Adrenal gland (tissue), 12 donors: Measurements from ENCODE around the gene STX18. TPM values are rescaled to one million over a fixed set of nuclear protein-coding genes. Genes with fewer than 3 reads are reported as not detected.

Experiments
- DNase-seq, 7 donors: peaks; one replicate each; pipeline ENCODE4 v3.0.0-alpha.2; 2019 to 2020
- H3K27ac ChIP-seq, 5 donors: fragments of 200-600 bp; sonication (generic) in 4 of 5; 1 replicate in 3 of 5; 2 replicates in 2 of 5; pipeline versions ENCODE4 v1.5.1 to v1.8.0; 2016 to 2020; ENCODE audit warnings: mild to moderate bottlenecking in 1 of 5
- H3K27me3 ChIP-seq: fragments of 200-600 bp; 2 replicates; pipeline ENCODE4 v1.8.0; 2021
- H3K36me3 ChIP-seq, 2 donors: fragments of 200-600 bp; replicated peaks in 1 of 2; 1 replicate in 1 of 2; 2 replicates in 1 of 2; pipeline versions ENCODE4 v1.5.1 to v1.8.0; 2018 to 2022
- H3K4me1 ChIP-seq, 2 donors: fragments of 200-600 bp; replicated peaks in 1 of 2; 1 replicate in 1 of 2; 2 replicates in 1 of 2; pipeline versions ENCODE4 v1.5.1 to v1.8.0; 2018 to 2021
- H3K4me3 ChIP-seq, 4 donors: fragments of 200-600 bp; sonication (generic) in 3 of 4; one replicate each; pipeline ENCODE4 v1.5.1; 2016 to 2018
- H3K9me3 ChIP-seq, 3 donors: fragments of 200-600 bp; sonication (generic) in 1 of 3; replicated peaks in 1 of 3; 1 replicate in 2 of 3; 2 replicates in 1 of 3; pipeline versions ENCODE4 v1.5.1 to v1.8.0; 2016 to 2021
- POLR2A ChIP-seq, 2 donors: fragments of 450-650 bp; IDR thresholded peaks; one replicate each; pipeline ENCODE4 v1.6.1; 2017; ENCODE audit warnings: antibody characterized with exemption in 2 of 2, mild to moderate bottlenecking in 2 of 2, moderate library complexity in 1 of 2
- WGBS, 4 donors: extraction: QIAGEN DNeasy Blood & Tissue Kit in 2 of 4; methylation state at CpG; one replicate each; pipeline versions ENCODE4 v1.1.5 to v1.1.7; 2013 to 2017; 5-methylcytosine and 5-hydroxymethylcytosine counted together
- intact Hi-C, 2 donors: fragments of 100-400 bp; cut with DNase I; formaldehyde crosslinking; loops; one replicate each; pipeline versions ENCODE4 v1.14.1 to v1.15.0; 2022 to 2023
- polyA plus RNA-seq, 3 donors: library from polyadenylated mRNA; stranded (reverse); fragments of 200-250 nt in 2 of 3; fragments of 350-450 nt in 1 of 3; fragmentation: Illumina TruSeq in 1 of 3; extraction: RNeasy Lipid Tissue Mini Kit (QIAGEN cat#74804) in 1 of 3; gene quantifications; one replicate each; pipeline ENCODE4 v1.2.3, GENCODE V29; 2013 to 2014
- total RNA-seq, 9 donors: library from RNA; depleted of rRNA in 4 of 9; stranded (reverse); fragments of >200 nt in 4 of 9; fragments of 120-200 nt in 1 of 9; fragmentation: NEBNext Ultra II Directional in 1 of 9; extraction: Animal tissue kit (Norgen Biotek cat#: 25700) in 1 of 9; gene quantifications; one replicate each; pipeline versions ENCODE4 v1.1.0 to v1.2.4, GENCODE V29; 2013 to 2023
- TF ChIP-seq, protein P1 (sequence below), 6 experiments: fragments of 450-650 bp in 4 of 6; fragments of 200-600 bp in 2 of 6; sonication (generic) in 1 of 6; IDR thresholded peaks; 1 replicate in 5 of 6; 2 replicates in 1 of 6; pipeline versions ENCODE4 v1.5.1 to v1.8.0; 2016 to 2021; ENCODE audit warnings: antibody characterized with exemption in 6 of 6, mild to moderate bottlenecking in 2 of 6, moderate library complexity in 1 of 6
- donor health status: healthy with polysubstance abuse.
- donor health status: Bipolar disorder and iron deficiency.
- donor health status: DM: yes; HTN: yes; CAD: no.
- donor health status: DM: no; HTN: no; CAD: no.
- donor health status: DM: no; HTN: no; CAD: no.
- donor health status: DM: yes; HTN: yes; CAD: no.

Gene STX18
- total and polyA plus RNA-seq, 12 donors: 28.6 to 88.5 (median 38.1) TPM

DNA sequence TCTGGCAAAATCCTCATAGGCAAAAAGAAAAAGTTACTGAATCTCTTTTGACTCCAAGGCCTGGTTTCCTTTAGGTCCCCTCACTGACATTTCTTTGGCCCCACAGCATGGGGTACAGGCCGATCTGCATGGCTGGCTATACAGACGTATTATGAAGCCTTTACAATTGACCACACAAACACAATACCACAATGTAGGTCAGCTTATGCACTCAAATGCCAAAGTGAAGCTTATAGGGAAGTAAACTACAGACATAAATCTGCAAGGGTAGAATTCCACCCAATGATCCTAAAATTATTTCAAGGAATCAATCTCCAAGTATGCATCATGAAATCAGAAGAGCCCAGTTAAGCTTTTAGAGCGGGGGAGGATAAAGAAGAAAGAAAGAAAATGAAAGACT lies 20.7 kb downstream of the STX18 start:
- Histone ChIP-seq H3K4me3 (no peak overlapping the region), H3K4me1 (peaks cover 0 to 16% of the 10 kb centered on the region in 2 donors), H3K27ac (peak overlapping the region in 1 of 5 donors; percentile 2), H3K9me3 (no peaks in the 10 kb centered on the region), H3K27me3 (no peaks in the 10 kb centered on the region), H3K36me3 (no peaks in the 10 kb centered on the region)
- 90 to 94% (median 93%) methylated on average over 3 of the region's 3 CpGs for WGBS, 4 donors
- no peak for DNase-seq
- TF ChIP-seq, protein P1, sequence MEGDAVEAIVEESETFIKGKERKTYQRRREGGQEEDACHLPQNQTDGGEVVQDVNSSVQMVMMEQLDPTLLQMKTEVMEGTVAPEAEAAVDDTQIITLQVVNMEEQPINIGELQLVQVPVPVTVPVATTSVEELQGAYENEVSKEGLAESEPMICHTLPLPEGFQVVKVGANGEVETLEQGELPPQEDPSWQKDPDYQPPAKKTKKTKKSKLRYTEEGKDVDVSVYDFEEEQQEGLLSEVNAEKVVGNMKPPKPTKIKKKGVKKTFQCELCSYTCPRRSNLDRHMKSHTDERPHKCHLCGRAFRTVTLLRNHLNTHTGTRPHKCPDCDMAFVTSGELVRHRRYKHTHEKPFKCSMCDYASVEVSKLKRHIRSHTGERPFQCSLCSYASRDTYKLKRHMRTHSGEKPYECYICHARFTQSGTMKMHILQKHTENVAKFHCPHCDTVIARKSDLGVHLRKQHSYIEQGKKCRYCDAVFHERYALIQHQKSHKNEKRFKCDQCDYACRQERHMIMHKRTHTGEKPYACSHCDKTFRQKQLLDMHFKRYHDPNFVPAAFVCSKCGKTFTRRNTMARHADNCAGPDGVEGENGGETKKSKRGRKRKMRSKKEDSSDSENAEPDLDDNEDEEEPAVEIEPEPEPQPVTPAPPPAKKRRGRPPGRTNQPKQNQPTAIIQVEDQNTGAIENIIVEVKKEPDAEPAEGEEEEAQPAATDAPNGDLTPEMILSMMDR (IDR thresholded peaks at IDR 0.05): no peak
- no peak for TF ChIP-seq POLR2A (IDR thresholded peaks at IDR 0.05)
- intact Hi-C loops: no loop called here

GRCh38 chr4:4519297-4519894 lies 22.5 kb downstream of the STX18 start:
- WGBS, 4 donors: 47 to 53% (median 50%) methylated on average over 4 of the region's 4 CpGs
- Histone ChIP-seq H3K27me3 (no peaks in the 10 kb centered on the region), H3K4me1 (peaks cover 0 to 16% of the 10 kb centered on the region in 2 donors), H3K4me3 (peak overlapping the region in 1 of 4 donors; percentile 35), H3K9me3 (no peaks in the 10 kb centered on the region), H3K27ac (no peak overlapping the region), H3K36me3 (no peaks in the 10 kb centered on the region)
- DNase-seq: no peak
- TF ChIP-seq POLR2A (IDR thresholded peaks at IDR 0.05): no peak
- TF ChIP-seq, protein P1 (IDR thresholded peaks at IDR 0.05): peak; percentile 42 to 63 (median 58)
- intact Hi-C loops: no loop called here

DNA sequence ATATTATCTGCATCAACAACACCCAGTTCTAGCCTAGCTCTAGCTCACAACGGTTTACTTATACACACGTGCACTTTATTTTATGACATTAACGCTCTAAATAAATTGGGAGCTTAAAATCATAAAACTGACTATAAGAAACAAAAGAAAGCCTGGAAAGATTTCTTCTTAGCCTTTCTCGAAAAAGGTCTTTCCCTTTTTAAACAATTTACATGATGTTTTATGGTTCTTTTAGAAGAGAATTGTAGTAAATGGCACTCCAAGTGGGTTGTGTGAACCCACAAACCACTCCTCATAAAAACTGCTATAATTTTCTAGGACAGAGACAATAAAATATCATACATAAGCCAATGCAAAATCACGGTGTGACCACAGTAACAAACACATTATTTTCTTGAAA lies 23.1 kb downstream of the STX18 start:
- TF ChIP-seq, protein P1 (IDR thresholded peaks at IDR 0.05): no peak
- no peak for TF ChIP-seq POLR2A (IDR thresholded peaks at IDR 0.05)
- Histone ChIP-seq H3K4me3 (no peak overlapping the region), H3K27me3 (no peaks in the 10 kb centered on the region), H3K27ac (no peak overlapping the region), H3K9me3 (no peaks in the 10 kb centered on the region), H3K4me1 (peaks cover 0 to 16% of the 10 kb centered on the region in 2 donors), H3K36me3 (no peaks in the 10 kb centered on the region)
- intact Hi-C loops: no loop called here
- DNase-seq: no peak
- WGBS, 4 donors: 87 to 94% (median 90%) methylated on average over 5 of the region's 5 CpGs

DNA sequence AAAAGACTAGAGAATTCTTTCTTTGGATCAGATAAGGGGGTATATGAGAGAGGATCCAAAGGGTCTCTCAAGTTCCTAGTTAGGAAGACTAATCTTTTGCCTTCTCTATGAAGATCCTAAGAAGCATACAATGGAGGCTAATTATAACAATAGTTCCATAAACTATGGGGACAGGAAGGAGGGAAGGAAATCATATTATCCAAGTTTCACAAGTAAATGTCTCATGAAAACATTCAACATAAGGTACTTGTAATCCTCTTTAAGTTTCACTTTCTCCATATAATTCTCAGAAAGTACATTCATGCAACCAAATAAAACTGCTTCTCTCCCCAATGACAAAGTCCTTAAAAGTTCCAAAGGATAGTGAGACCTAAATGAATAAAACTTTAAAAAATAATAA lies 27.1 kb downstream of the STX18 start:
- DNase-seq: no peak
- TF ChIP-seq POLR2A (IDR thresholded peaks at IDR 0.05): no peak
- TF ChIP-seq, protein P1 (IDR thresholded peaks at IDR 0.05): no peak
- no peak overlapping the region for H3K27ac ChIP-seq
- no peaks in the 10 kb centered on the region for H3K27me3 ChIP-seq
- H3K9me3 ChIP-seq: no peaks in the 10 kb centered on the region
- no peaks in the 10 kb centered on the region for H3K36me3 ChIP-seq
- peaks cover 0 to 10% of the 10 kb centered on the region in 2 donors for H3K4me1 ChIP-seq
- H3K4me3 ChIP-seq: no peak overlapping the region
- intact Hi-C loops: no loop called here
